ENCODE measurements around the gene CA10. TPM values are rescaled to one million over a fixed set of nuclear protein-coding genes. Genes with fewer than 3 reads are reported as not detected.

The CA10 gene
- polyA plus RNA-seq, 1 donor from 2014 or later = not detected

GRCh38 chr17:51857052-51857597 is 301.4 kb downstream of the CA10 start:
- Mint-ChIP-seq H3K9me3 (peaks cover 0 to 1% (median 0%) of the 10 kb centered on the region in 3 donors), H3K27ac (no peak overlapping the region), H3K4me1 (peaks cover 0 to 2% (median 0%) of the 10 kb centered on the region in 3 donors), H3K4me3 (no peak overlapping the region), H3K36me3 (no peaks in the 10 kb centered on the region), H3K27me3 (no peaks in the 10 kb centered on the region)

- no peak overlapping the region for H3K27ac Mint-ChIP-seq
- peaks cover 0 to 1% (median 0%) of the 10 kb centered on the region in 3 donors for H3K9me3 Mint-ChIP-seq
- no peaks in the 10 kb centered on the region for H3K27me3 Mint-ChIP-seq
- no peaks in the 10 kb centered on the region for H3K36me3 Mint-ChIP-seq
- no peaks in the 10 kb centered on the region for H3K4me1 Mint-ChIP-seq
- H3K4me3 Mint-ChIP-seq = no peak overlapping the region
These were observed 302.7 kb downstream of the CA10 start for GRCh38 chr17:51855806-51856205.

DNA sequence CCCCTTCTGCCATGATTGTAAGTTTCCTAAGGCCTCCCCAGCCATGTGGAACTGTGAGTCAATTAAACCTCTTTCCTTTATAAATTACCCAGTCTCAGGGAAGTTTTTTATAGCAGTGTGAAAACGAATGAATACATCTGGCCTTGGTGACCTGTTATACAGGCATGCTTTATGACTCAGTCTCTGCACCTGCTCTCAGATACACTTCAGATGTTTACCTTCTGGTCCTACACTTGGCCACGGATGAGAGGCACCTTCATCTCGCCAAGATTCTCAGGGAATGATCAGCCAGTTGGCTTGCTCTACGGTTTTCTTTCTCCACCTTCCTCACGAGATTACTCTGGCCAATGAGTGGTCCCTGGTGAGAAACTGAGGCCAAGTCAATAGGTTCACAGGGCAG is 304.7 kb downstream of the CA10 start:
- Mint-ChIP-seq H3K4me3 (no peak overlapping the region), H3K36me3 (no peaks in the 10 kb centered on the region), H3K4me1 (no peaks in the 10 kb centered on the region), H3K9me3 (peaks cover 0 to 1% (median 0%) of the 10 kb centered on the region in 3 donors), H3K27ac (peak overlapping the region in 2 of 3 donors; percentile 60 to 65), H3K27me3 (no peaks in the 10 kb centered on the region)

GRCh38 chr17:51852603-51853002 is 305.9 kb downstream of the CA10 start:
- Mint-ChIP-seq H3K4me1 (no peaks in the 10 kb centered on the region), H3K27me3 (no peaks in the 10 kb centered on the region), H3K4me3 (no peak overlapping the region), H3K27ac (no peak overlapping the region), H3K36me3 (no peaks in the 10 kb centered on the region), H3K9me3 (peaks cover 0 to 1% (median 0%) of the 10 kb centered on the region in 3 donors)

- Mint-ChIP-seq H3K4me1 (no peaks in the 10 kb centered on the region), H3K36me3 (no peaks in the 10 kb centered on the region), H3K27me3 (no peaks in the 10 kb centered on the region), H3K9me3 (no peaks in the 10 kb centered on the region), H3K27ac (no peak overlapping the region), H3K4me3 (no peak overlapping the region)
These were observed 308.3 kb downstream of the CA10 start for GRCh38 chr17:51850201-51850600.

DNA sequence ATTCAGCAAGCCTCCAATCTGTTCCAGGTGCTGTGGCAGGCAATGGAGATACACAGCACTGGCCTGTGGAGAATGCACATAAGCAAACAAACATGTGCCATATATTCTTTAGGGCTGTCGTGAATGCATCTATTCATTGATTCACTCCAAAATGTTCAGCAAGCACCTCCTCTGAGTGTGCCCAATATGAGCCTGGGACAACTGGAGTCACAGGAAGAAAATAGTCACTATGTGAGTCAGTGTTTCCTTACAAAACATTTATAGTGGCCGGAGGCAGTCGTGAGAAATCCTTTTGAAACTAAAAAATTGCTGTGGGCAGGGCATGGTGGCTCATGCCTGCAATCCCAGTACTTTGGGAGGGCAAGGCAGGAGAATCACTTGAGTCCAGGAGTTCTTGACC is 310.1 kb downstream of the CA10 start:
- Mint-ChIP-seq H3K36me3 (no peaks in the 10 kb centered on the region), H3K27me3 (no peaks in the 10 kb centered on the region), H3K4me3 (no peak overlapping the region), H3K4me1 (no peaks in the 10 kb centered on the region), H3K9me3 (no peaks in the 10 kb centered on the region), H3K27ac (no peak overlapping the region)

GRCh38 chr17:51846566-51846965 is 311.9 kb downstream of the CA10 start:
- Mint-ChIP-seq H3K36me3 (no peaks in the 10 kb centered on the region), H3K27ac (no peak overlapping the region), H3K9me3 (no peaks in the 10 kb centered on the region), H3K4me3 (no peak overlapping the region), H3K27me3 (no peaks in the 10 kb centered on the region), H3K4me1 (no peaks in the 10 kb centered on the region)

GRCh38 chr17:51845776-51846175 is 312.7 kb downstream of the CA10 start:
- no peaks in the 10 kb centered on the region for H3K36me3 Mint-ChIP-seq
- H3K4me1 Mint-ChIP-seq = no peaks in the 10 kb centered on the region
- H3K4me3 Mint-ChIP-seq = no peak overlapping the region
- H3K27me3 Mint-ChIP-seq = no peaks in the 10 kb centered on the region
- no peak overlapping the region for H3K27ac Mint-ChIP-seq
- H3K9me3 Mint-ChIP-seq = no peaks in the 10 kb centered on the region

GRCh38 chr17:51842763-51843162 is 315.8 kb downstream of the CA10 start:
- no peaks in the 10 kb centered on the region for H3K9me3 Mint-ChIP-seq
- H3K4me3 Mint-ChIP-seq = no peak overlapping the region
- H3K27ac Mint-ChIP-seq = no peak overlapping the region
- no peaks in the 10 kb centered on the region for H3K27me3 Mint-ChIP-seq
- H3K36me3 Mint-ChIP-seq = no peaks in the 10 kb centered on the region
- H3K4me1 Mint-ChIP-seq = no peaks in the 10 kb centered on the region

DNA sequence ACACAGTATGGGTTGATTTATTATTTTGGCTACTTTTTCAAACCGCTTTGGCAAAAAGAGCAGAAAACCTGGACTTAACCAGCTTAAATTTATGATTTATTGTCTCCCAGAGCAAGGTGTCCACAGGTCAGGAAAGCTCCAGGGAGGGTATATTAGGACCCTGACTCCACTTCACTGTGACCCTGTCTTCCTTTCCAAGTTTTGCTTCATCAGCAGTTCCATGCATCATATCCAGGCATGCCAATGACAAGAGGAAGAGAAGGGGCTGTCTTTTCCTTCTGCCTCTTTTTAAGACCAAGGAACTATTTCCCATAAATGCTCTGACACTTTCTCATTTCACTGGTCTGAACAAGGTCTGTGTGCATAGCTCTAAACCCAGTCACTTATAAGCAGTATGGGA is 316.8 kb downstream of the CA10 start:
- no peak overlapping the region for H3K27ac Mint-ChIP-seq
- H3K4me3 Mint-ChIP-seq = no peak overlapping the region
- no peaks in the 10 kb centered on the region for H3K27me3 Mint-ChIP-seq
- no peaks in the 10 kb centered on the region for H3K9me3 Mint-ChIP-seq
- no peaks in the 10 kb centered on the region for H3K36me3 Mint-ChIP-seq
- peaks cover 0 to 1% (median 0%) of the 10 kb centered on the region in 3 donors for H3K4me1 Mint-ChIP-seq

DNA sequence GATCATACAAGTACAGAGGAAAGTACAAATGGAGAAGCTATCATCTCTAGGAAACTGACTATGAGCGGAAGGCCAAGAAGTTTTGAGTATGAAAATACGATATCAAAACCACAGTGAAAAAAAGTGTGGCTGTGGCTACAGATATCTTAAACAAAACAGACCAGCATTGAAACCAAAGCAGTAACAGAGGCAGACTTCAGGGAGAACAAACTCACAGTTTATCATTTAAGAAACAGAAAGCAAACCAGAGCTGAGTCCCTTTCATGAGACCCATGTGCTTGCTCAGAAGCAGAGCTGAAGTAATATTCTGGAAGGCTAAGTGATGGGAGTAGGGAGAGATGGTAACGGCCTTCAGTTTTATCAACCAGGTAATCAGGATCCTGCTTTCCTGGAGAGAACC is 317.8 kb downstream of the CA10 start:
- Mint-ChIP-seq H3K4me1 (peaks cover 0 to 1% (median 0%) of the 10 kb centered on the region in 3 donors), H3K27me3 (no peaks in the 10 kb centered on the region), H3K36me3 (no peaks in the 10 kb centered on the region), H3K9me3 (no peaks in the 10 kb centered on the region), H3K4me3 (no peak overlapping the region), H3K27ac (no peak overlapping the region)

- no peak overlapping the region for H3K4me3 Mint-ChIP-seq
- no peak overlapping the region for H3K27ac Mint-ChIP-seq
- H3K36me3 Mint-ChIP-seq = no peaks in the 10 kb centered on the region
- no peaks in the 10 kb centered on the region for H3K27me3 Mint-ChIP-seq
- H3K9me3 Mint-ChIP-seq = no peaks in the 10 kb centered on the region
- H3K4me1 Mint-ChIP-seq = peaks cover 0 to 1% (median 0%) of the 10 kb centered on the region in 3 donors
These were observed 324.9 kb downstream of the CA10 start for GRCh38 chr17:51833620-51834019.

DNA sequence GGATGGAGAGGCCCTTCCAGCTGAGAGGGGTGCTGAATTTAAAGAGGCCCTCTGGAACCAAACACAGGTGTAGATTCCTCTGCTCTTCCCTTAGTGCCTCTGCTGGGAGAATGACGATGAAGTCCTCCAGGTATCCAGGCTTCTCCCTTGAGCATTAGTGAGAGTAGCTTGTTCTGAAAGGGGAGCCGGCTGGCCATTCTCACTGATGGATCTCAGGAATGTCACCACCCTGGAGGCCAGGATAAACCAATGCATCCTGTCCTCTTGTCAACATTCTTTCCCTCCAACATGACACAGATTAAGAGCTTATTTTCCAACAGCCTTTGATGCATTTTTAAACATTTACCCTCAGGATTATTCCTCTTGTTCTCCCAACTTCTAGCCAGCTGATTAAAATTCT is 325.5 kb downstream of the CA10 start:
- Mint-ChIP-seq H3K27me3 (no peaks in the 10 kb centered on the region), H3K4me1 (peaks cover 0 to 1% (median 0%) of the 10 kb centered on the region in 3 donors), H3K4me3 (no peak overlapping the region), H3K36me3 (no peaks in the 10 kb centered on the region), H3K9me3 (no peaks in the 10 kb centered on the region), H3K27ac (no peak overlapping the region)

DNA sequence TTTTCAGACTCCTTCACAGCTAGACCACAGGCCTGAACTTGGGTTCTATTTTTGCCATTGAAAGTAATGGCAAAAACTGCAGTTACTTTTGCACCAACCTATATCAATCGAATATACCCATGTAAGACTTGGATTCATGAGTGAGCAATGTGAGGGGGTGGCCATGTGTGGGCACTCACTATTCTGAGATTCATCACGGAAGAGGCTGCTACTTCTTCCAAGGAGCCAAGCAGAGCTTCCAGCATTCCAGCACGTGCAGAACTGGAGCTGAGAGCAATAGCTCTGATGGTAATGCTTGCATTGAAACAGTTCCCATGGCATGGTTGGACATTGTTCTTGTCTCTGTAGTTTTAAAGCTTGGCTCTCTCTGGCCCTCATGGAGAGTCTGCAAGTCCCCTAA is 327.6 kb downstream of the CA10 start:
- H3K4me1 Mint-ChIP-seq = no peaks in the 10 kb centered on the region
- H3K27ac Mint-ChIP-seq = no peak overlapping the region
- H3K9me3 Mint-ChIP-seq = peaks cover 0 to 9% (median 0%) of the 10 kb centered on the region in 3 donors
- no peaks in the 10 kb centered on the region for H3K36me3 Mint-ChIP-seq
- no peaks in the 10 kb centered on the region for H3K27me3 Mint-ChIP-seq
- H3K4me3 Mint-ChIP-seq = no peak overlapping the region

- Mint-ChIP-seq H3K27me3 (no peaks in the 10 kb centered on the region), H3K9me3 (peaks cover 0 to 9% (median 0%) of the 10 kb centered on the region in 3 donors), H3K4me3 (no peak overlapping the region), H3K4me1 (no peaks in the 10 kb centered on the region), H3K36me3 (no peaks in the 10 kb centered on the region), H3K27ac (no peak overlapping the region)
These were observed 328.1 kb downstream of the CA10 start for GRCh38 chr17:51830451-51830850.

- Mint-ChIP-seq H3K27me3 (no peaks in the 10 kb centered on the region), H3K36me3 (no peaks in the 10 kb centered on the region), H3K27ac (no peak overlapping the region), H3K4me3 (no peak overlapping the region), H3K4me1 (no peaks in the 10 kb centered on the region), H3K9me3 (peaks cover 0 to 9% (median 0%) of the 10 kb centered on the region in 3 donors)
These were observed 329.6 kb downstream of the CA10 start for GRCh38 chr17:51828901-51829300.
